Hepatocyte (in vitro differentiated cells): ENCODE data around the gene MFRP. TPM values are rescaled to one million over a fixed set of nuclear protein-coding genes. Genes with fewer than 3 reads are reported as not detected.

ENCODE experiments used
- DNase-seq: peaks from one replicate; pipeline ENCODE4 v3.0.0-alpha.2; 2016; ENCODE audit warnings: low spot score
- H2AFZ ChIP-seq: fragments of 200-600 bp; sonication (generic); 2 replicates; pipeline ENCODE4 v1.6.0; 2016; ENCODE audit warnings: antibody characterized with exemption, mild to moderate bottlenecking
- H3K27ac ChIP-seq: fragments of 200-600 bp; sonication (generic); 2 replicates; pipeline ENCODE4 v1.5.1; 2016; ENCODE audit warnings: mild to moderate bottlenecking
- H3K27me3 ChIP-seq: fragments of 200-600 bp; sonication (generic); 2 replicates; pipeline ENCODE4 v1.6.1; 2016
- H3K36me3 ChIP-seq: fragments of 200-600 bp; sonication (generic); replicated peaks from 2 replicates; pipeline ENCODE4 v1.5.1; 2016; ENCODE audit warnings: low read depth; ENCODE audit not compliant: insufficient read depth
- H3K4me1 ChIP-seq: fragments of 200-600 bp; sonication (generic); 2 replicates; pipeline ENCODE4 v1.5.1; 2016; ENCODE audit warnings: mild to moderate bottlenecking, moderate library complexity; ENCODE audit not compliant: insufficient read depth
- H3K4me2 ChIP-seq: fragments of 200-600 bp; sonication (generic); 2 replicates; pipeline ENCODE4 v1.6.0; 2016
- H3K4me3 ChIP-seq: fragments of 200-600 bp; sonication (generic); 2 replicates; pipeline ENCODE4 v1.5.1; 2016; ENCODE audit warnings: mild to moderate bottlenecking
- H3K79me2 ChIP-seq: fragments of 200-600 bp; sonication (generic); 2 replicates; pipeline ENCODE4 v1.6.0; 2017; ENCODE audit warnings: mild to moderate bottlenecking
- H3K9me2 ChIP-seq: fragments of 200-600 bp; sonication (generic); replicated peaks from 2 replicates; pipeline ENCODE4 v1.6.0; 2017; ENCODE audit warnings: mild to moderate bottlenecking; ENCODE audit not compliant: insufficient read depth
- H3K9me3 ChIP-seq: fragments of 200-600 bp; sonication (generic); 2 replicates; pipeline ENCODE4 v1.5.1; 2016; ENCODE audit warnings: low read depth, mild to moderate bottlenecking
- H4K20me1 ChIP-seq: fragments of 200-600 bp; sonication (generic); 2 replicates; pipeline ENCODE4 v1.6.0; 2016; ENCODE audit warnings: mild to moderate bottlenecking; ENCODE audit not compliant: insufficient read depth, poor library complexity, severe bottlenecking
- CTCF ChIP-seq: fragments of 200-600 bp; sonication (generic); IDR thresholded peaks from 2 replicates; pipeline ENCODE4 v1.5.1; 2016; ENCODE audit warnings: antibody characterized with exemption, mild to moderate bottlenecking; ENCODE audit not compliant: poor library complexity
- EZH2 ChIP-seq: fragments of 200-600 bp; sonication (generic); IDR thresholded peaks from 2 replicates; pipeline ENCODE4 v1.6.1; 2016; ENCODE audit warnings: antibody characterized with exemption, mild to moderate bottlenecking, borderline replicate concordance
- EZH2phosphoT487 ChIP-seq: fragments of 200-600 bp; sonication (generic); IDR thresholded peaks from one replicate; pipeline ENCODE4 v1.6.1; 2018; ENCODE audit warnings: antibody characterized with exemption, mild to moderate bottlenecking, low read depth, moderate library complexity; ENCODE audit not compliant: unreplicated experiment, severe bottlenecking
- WGBS: methylation state at CpG from one replicate; pipeline ENCODE4 v1.1.6; 2016; ENCODE audit warnings: low lambda C conversion rate; ENCODE audit errors: missing lambda C conversion rate; 5-methylcytosine and 5-hydroxymethylcytosine counted together
- microRNA-seq: library from miRNA; unstranded; fragments of <30 nt; microRNA quantifications from one replicate; pipeline ENCODE4, GENCODE V29; 2017
- polyA plus RNA-seq: library from polyadenylated mRNA; unstranded; fragments of >200 nt; fragmentation: Nextera tagmentation; extraction: Ambion mirVana; gene quantifications from 2 replicates; pipeline ENCODE4 v1.2.1, GENCODE V29; 2016
- small RNA-seq: library from RNA; depleted of rRNA; stranded (forward); fragments of <200 nt; gene quantifications from one replicate; pipeline ENCODE3, GENCODE V24; 2014
- total RNA-seq: library from RNA; depleted of rRNA; stranded (reverse); fragments of >200 nt; gene quantifications from 2 replicates; pipeline ENCODE4 v1.2.3, GENCODE V29; 2014

The MFRP gene
- total and polyA plus RNA-seq, 2 experiments from 2014 or later: not detected

GRCh38 chr11:119293461-119293860 is 53.0 kb downstream of the MFRP start:
- Histone ChIP-seq H3K27me3 (no peaks in the 10 kb centered on the region), H3K79me2 (no peaks in the 10 kb centered on the region), H3K4me2 (no peak overlapping the region), H3K36me3 (peaks cover 4% of the 10 kb centered on the region), H4K20me1 (no peaks in the 10 kb centered on the region), H3K27ac (no peak overlapping the region), H3K4me1 (no peaks in the 10 kb centered on the region), H3K9me2 (no peaks in the 10 kb centered on the region), H2AFZ (no peak overlapping the region), H3K4me3 (no peak overlapping the region), H3K9me3 (peaks cover 9% of the 10 kb centered on the region)
- TF ChIP-seq EZH2phosphoT487 (no peak), EZH2 (no peak), CTCF (no peak)
- 100% methylated on average over 3 of the region's 3 CpGs for WGBS
- no peak for DNase-seq

- 98% methylated on average over 10 of the region's 10 CpGs for WGBS
- no peak for TF ChIP-seq CTCF
- no peak for TF ChIP-seq EZH2
- TF ChIP-seq EZH2phosphoT487: no peak
- Histone ChIP-seq H4K20me1 (no peaks in the 10 kb centered on the region), H3K27ac (no peak overlapping the region), H3K36me3 (peaks cover 4% of the 10 kb centered on the region), H3K4me2 (no peak overlapping the region), H3K79me2 (no peaks in the 10 kb centered on the region), H2AFZ (no peak overlapping the region), H3K4me3 (no peak overlapping the region), H3K9me2 (no peaks in the 10 kb centered on the region), H3K4me1 (no peaks in the 10 kb centered on the region), H3K27me3 (no peaks in the 10 kb centered on the region), H3K9me3 (peaks cover 9% of the 10 kb centered on the region)
- DNase-seq: no peak
These were observed 55.5 kb downstream of the MFRP start for GRCh38 chr11:119290894-119291497.

Small RNA genes within 50 kb of the gene (microRNA-seq; reads per million reads assigned to microRNA genes)
- not detected for gene MIR6756

Small RNA genes within 50 kb of the gene (small RNA-seq; reads per million reads assigned to genes)
- not detected for gene RF01225
- gene RNU6-262P: not detected

Other genes starting within 250 kb of the MFRP start
- gene DPAGT1, start 244.9 kb downstream of the MFRP start, total RNA-seq: 27.5 and 28.1 TPM in 2 replicates
- 76.2 and 82.7 TPM in 2 replicates for gene DPAGT1, start 244.9 kb downstream of the MFRP start, polyA plus RNA-seq
- gene C2CD2L, start 239.4 kb downstream of the MFRP start, total RNA-seq: 5.2 and 9.7 TPM in 2 replicates
- gene C2CD2L, start 239.4 kb downstream of the MFRP start, polyA plus RNA-seq: 7.4 and 10.2 TPM in 2 replicates
- 10.9 and 25.3 TPM in 2 replicates for gene HINFP, start 225.1 kb downstream of the MFRP start, total RNA-seq
- gene HINFP, start 225.1 kb downstream of the MFRP start, polyA plus RNA-seq: 16.4 and 19.8 TPM in 2 replicates
- gene ABCG4, start 197.7 kb downstream of the MFRP start, total RNA-seq: not detected in 2 replicates
- 0.45 and 0.99 TPM in 2 replicates for gene ABCG4, start 197.7 kb downstream of the MFRP start, polyA plus RNA-seq
- 12.5 and 13.3 TPM in 2 replicates for gene NLRX1, start 178.0 kb downstream of the MFRP start, total RNA-seq
- gene NLRX1, start 178.0 kb downstream of the MFRP start, polyA plus RNA-seq: 9.4 and 10.0 TPM in 2 replicates
- gene NHERF4, start 161.2 kb downstream of the MFRP start, total RNA-seq: 12.7 and 27.0 TPM in 2 replicates
- 26.5 and 32.8 TPM in 2 replicates for gene NHERF4, start 161.2 kb downstream of the MFRP start, polyA plus RNA-seq
- gene CBL, start 140.4 kb downstream of the MFRP start, total RNA-seq: 12.1 and 15.6 TPM in 2 replicates
- gene CBL, start 140.4 kb downstream of the MFRP start, polyA plus RNA-seq: 4.6 and 6.6 TPM in 2 replicates
- gene MCAM, start 29.6 kb downstream of the MFRP start, total RNA-seq: 8.7 and 35.4 TPM in 2 replicates
- 5.1 and 6.1 TPM in 2 replicates for gene MCAM, start 29.6 kb downstream of the MFRP start, polyA plus RNA-seq
- gene RNF26, start 12.2 kb downstream of the MFRP start, total RNA-seq: 15.5 and 15.8 TPM in 2 replicates
- 35.5 and 46.9 TPM in 2 replicates for gene RNF26, start 12.2 kb downstream of the MFRP start, polyA plus RNA-seq
- 12.5 and 13.7 TPM in 2 replicates for gene C1QTNF5, start 5.8 kb downstream of the MFRP start, total RNA-seq
- 18.0 and 23.6 TPM in 2 replicates for gene C1QTNF5, start 5.8 kb downstream of the MFRP start, polyA plus RNA-seq
- gene USP2, start 35.0 kb upstream of the MFRP start, total RNA-seq: 7.3 and 8.1 TPM in 2 replicates
- 23.5 and 35.7 TPM in 2 replicates for gene USP2, start 35.0 kb upstream of the MFRP start, polyA plus RNA-seq
- 43.3 and 52.1 TPM in 2 replicates for gene THY1, start 76.5 kb upstream of the MFRP start, total RNA-seq
- 117 and 156 TPM in 2 replicates for gene THY1, start 76.5 kb upstream of the MFRP start, polyA plus RNA-seq